Stimulated activated CD8-positive, alpha-beta memory T cell treated with anti-CD3 and anti-CD28 coated beads, Interleukin-2, amount 100 ng/mL, for 48 hours (primary cell): ENCODE data around the gene INHBA.

Experiments used
- DNase-seq, 2 donors: peaks; one replicate each; pipeline ENCODE4 v3.0.0-alpha.2; 2020; ENCODE audit warnings: low read depth in 2 of 2

Gene INHBA

DNA sequence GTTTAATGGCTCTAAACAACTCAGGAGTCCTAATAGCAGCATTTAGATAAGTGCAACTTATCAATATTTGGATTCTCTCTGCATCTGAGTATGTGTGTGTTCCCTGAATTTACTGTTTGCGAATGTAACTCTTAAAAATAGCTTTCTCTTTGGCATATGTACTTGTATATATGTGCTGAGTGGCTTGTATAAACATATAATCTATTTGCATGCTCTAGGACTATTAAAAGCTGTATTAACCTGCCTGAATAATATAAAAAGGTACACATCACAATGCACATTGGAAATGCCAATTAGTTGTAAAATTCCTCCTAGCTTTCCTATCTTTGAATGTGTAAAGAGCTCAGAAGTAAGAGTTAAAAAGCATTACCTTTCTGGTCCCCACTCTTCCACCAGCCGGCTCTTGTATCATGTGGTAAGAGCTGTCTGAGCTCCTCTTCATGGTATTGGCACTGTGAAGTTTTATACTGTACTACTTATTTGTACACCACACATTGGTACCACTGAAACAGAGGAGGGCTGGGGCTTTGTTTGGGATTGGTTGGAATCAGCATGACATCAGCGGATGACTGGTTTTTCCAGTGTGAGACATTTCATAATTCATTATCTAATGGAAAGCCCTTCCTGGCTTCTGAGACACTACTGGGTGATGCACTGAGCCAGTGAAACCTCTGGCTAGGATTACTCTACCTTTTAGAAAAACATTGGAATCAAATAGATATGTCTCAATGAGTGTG lies at the start of gene INHBA:
Gene INHBA (minus strand): TSS at position 456 of the 737 bp plus-strand sequence. CDS start 2,716 bp downstream, outside the sequence.
- no peak for DNase-seq

DNA sequence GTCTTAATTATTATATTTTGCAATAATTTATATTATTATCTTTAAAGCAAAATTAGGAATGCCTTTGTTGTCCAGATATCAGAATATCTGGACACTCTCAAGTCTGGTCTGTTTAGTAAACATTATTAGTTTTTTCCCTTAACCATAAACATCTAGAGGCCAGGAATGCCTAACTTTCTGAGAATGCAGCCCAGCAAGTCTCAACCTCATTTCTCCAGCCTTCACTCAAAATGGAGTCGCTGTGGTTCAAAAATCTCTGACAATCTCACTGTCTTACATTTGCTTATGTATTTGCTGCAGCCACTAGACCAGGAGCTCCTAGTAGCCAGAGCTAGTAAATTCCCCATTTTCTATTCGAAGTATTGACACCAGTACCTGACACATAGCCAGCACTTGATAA lies 49.7 kb upstream of the INHBA start:
- DNase-seq = no peak

DNA sequence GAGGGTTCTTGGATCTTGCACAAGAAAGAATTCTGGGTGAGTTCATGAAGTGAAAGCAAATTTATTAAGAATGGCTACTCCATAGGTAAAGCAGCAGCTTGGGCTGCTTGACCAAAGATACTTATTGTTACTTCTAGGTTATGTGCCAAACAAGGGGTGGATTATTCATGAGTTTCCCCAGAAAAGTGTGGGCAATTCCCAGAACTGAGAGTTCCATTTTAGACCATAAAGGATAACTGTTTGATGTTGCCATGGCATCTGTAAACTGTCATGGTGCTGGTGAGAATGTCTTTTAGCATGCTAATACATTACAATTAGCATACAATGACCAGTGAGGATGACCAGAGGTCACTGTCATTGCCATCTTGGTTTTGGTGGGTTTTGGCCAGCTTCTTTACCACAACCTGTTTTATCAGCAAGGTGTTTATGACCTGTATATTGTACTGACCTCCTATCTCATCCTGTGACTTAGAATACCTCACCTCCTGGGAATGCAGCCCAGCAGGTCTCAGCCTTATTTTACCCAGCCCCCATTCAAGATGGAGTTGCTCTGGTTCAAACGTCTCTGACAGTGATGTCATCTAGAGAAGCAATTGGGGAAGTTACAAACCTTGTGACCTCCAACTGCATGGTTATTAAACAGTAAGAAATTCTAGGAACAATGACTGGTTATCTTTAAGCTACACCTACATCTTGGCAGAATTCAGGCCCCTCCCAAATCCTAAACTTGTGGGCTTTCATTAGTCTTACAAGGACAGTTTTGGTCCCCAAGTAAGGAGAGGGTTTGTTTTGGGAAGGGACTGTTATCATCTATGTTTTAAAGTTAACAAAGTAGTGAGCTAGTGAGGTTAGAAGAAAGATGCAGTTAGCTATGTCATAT lies 48.0 kb upstream of the INHBA start:
- DNase-seq = no peak

DNA sequence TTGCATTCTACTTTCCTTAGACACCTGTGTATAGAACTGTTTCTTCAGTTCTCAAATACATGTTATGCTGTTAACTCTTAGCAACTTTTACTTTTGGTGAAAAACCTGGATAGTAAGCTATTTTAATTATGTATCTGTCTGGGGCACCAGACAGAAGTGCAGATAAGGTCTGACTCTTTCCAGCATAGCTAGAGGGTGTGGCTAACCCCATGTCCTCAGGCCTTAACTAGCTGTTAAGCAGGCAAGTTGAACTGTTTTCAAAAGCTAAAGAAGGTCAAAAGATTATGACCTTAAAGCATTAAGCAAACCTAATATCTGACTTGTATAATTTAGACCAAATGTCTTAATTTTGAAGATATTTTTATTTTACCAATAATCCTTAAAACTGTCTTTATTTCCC lies 45.1 kb upstream of the INHBA start:
- no peak for DNase-seq

DNA sequence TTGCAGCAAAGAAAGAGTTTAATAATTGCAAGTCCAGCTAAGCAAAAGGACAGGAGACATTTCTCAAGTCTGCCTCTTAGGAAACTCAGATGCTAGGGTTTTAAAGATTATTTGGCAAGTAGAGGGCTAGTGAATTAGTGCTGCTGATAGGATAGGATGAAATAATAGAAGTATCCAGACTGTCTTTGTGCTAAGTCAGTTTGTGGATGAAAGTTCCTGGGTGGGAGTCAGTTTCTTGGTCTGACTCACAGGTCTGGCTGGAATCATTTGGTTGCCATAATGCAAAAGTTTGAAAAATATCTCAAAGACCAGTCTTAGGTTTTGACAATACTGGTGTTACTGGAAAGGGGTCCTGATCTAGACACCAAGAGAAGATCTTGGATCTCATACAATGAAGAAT lies 42.6 kb upstream of the INHBA start:
- no peak for DNase-seq

DNA sequence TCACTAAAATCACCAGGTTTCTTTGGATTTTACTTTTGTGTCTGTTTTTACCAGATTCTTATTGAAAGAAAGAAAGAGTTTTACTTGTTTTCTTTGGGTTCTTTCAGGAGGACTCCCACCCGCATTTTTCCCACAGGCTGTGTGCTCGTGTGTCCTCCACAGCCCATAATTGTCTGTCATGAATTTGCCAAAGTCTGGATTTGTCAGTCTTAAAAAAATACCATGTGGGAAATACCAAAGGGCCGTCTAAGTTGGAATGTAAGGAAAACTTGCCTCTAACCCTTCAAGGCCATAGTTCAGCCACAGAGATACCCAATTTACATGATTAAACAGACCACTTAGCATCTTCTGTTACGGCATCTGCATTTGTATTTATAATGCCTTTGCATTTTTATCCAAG lies 41.3 kb upstream of the INHBA start:
- DNase-seq = no peak

DNA sequence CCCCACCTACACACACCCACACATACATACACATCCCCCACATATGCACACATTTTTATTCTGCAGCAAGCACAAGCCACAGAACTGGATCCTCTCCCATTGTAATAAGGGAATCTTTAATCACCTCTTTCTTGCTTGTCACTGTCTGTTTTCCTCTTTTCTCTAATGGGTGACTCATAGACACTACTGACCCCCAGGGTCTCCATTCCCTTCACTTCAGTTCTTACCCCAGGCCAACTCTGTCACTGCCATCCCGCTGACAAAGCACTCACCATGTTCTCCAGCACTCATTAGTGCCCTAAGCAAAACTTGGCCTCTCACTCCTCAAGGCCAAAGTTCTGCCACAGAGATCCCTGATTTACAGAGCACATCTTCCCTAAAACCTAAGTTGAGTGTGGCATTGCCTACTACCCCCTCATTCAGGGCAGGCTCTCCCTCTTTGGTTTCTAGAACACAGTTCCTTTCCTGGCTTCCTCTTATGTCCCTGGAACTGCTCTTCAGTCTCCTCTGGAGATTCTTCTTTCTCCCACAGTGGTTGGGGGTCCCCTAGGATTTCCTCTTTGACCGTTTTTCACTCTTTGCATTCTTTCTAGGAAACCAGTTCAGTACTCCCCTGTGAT lies 39.6 kb upstream of the INHBA start:
- no peak for DNase-seq

DNA sequence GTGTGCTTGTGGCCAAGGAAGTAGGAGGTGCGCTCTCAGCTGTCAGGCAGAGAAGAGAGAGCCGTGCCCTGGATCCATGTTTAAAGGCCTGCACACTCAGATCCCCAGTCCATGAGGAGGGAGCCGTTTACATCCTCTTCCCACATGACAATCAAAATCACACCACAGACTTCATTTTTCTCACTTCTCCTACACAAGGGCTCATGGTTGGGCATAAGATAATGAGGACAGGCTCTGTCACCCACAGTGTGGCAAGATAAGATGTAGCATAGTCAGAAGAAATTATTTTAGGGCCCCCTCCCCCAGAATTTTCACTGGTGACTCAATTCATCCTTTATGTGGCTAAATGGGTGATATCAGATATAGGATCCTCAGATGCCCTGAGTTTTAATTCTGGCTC lies 35.9 kb upstream of the INHBA start:
- DNase-seq = no peak

DNA sequence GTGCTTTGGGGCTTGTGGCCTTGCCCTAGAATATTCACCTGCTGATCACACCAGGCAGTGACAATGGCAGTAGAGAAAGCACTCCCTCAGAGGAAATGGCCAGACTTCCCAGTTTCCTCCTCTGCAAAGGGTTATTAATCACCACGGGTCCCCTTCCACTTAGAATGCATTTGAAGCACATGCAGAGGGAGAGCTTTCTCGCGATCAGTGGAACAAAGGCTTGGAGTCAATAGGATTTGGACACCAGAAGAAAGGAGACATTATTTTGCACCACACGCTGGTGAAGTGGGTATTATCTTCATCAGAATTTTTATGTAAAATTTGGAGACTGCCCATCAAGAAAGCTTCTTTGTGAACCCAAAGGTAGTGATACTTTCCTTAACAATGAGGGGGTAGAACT lies 35.4 kb upstream of the INHBA start:
- no peak for DNase-seq

DNA sequence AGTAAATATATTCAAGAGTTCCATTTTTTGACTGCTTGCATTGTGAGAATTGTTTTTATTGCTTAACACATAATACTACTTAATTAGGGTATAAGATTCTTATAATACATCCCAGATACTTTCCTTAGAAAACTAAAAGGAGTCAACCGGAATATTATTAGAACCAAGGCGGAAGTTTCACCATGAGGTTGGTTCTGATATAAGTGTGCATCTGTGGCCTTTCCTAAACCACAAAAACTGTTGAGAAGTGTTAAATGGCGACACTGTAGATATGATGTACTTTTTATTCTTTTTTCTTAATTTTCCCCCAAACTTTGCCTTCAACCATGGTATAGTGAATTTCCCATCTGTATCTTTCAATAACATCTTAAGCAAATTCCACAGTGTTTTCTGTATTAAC lies 32.3 kb upstream of the INHBA start:
- no peak for DNase-seq

DNA sequence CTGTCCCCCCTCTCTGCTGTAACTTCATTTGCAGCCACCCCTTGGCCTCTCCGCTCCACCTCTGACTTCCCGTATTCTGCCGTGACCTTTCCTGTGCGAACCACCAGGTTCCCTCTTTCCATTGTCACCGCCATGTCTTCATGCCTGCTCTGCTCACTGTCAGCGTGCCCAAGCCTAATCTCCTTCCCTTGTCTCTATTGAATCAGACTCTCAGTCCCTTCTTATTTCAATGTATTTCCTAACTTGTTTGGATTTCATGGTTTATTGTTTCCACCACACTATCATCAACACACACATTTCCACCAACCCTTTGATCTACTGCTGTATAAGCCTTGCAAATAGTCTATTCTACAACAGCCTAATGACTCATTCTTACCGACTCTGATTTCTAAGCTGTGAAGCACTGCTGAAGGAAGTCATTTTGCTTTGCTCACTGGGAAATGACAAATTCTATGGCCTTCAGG lies 30.0 kb upstream of the INHBA start:
- no peak for DNase-seq

DNA sequence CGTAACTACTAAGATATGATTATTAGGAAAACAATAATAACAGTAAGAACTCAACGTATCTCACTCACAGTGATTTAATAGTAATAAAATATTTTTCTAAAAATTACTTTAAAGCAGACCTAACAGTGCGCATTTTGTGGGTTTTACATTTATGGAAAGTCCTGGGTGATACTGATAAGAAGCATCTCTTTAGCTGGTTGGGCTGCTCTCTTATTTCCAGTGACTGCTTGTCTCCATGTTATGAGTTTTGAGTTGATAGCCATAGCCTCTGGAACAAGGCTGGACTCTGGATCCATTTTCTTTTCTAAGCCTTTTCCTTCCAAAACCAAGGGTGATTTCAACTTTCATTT lies 29.5 kb upstream of the INHBA start:
- DNase-seq = no peak

DNA sequence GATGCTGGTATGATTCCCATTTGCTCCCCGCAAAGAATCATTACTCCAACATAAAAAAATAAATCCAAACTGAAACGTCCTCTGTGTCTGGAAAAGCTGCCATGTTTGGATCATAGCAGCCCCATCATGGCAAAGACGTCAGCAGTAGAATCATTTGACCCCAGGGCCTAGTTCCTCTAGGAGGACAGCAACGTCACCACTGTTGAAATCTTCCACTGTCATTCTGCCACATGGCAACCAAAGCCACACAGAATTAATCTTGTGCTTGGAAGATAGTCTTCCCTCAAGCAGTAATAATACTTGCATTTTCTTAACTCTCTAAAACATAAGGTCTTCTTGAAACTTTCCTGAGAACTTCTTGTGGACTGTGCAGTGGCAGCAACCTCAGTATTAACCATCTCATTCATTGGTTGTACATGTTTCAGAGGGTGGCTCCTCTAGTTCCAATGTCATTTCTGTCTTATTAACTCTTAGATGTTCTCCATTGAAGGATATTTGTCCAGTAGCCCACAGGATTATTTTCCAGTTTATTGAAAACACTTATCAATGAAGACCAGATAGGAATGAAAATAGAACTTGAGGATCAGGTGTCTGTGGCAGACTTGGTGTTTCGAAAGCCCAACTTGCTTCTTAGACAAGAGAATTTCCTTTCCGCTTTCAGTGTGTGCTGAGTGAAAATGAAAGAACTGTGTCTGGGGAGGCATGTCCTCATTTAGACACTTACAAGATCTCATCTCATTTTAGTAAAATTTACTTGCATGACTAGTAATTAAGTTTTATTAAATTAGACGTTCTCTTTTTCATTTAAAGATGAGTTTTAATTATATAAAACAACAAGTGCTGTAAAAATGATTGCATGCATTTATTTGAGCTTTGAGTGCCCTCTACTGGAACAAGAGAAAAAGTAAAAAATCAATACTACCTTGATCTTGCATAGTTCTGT lies 28.9 kb upstream of the INHBA start:
- DNase-seq = no peak

DNA sequence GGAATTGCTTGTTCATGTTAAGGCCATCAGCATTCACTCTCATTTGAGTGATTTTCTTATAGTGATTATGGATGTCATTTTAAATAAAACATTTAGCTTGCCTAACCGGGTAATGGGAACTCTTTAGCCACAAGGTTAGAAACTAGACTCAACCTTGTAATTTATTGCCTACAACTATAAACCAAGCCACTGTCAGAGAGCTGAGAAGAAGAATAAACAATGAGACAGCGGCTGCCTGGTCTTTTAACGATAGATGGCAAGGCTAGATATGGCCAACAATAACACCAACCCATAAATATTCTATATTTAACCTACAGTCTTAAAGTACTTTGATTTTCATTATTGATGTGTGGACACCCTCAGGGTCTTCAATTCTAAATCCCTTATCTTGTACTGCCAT lies 27.8 kb upstream of the INHBA start:
- DNase-seq = no peak

DNA sequence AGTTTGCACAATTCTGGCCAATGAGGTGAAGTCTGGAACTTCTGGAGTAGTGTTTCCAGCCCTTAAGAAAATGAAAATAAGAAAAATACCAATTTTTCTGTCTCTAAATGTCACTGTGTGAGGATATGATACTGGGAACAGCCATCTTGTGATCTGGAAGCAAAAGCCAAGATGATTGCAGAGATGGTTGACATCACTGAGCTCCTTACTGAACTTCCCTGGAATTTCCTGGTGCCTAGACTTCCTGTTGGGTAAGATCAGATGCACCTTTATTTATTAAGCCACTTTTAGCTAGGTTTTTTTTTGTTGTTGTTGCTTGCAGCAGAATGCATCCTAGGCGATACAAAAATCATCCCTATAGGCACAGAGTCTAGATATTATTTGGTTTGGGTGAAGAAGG lies 27.3 kb upstream of the INHBA start:
- no peak for DNase-seq

DNA sequence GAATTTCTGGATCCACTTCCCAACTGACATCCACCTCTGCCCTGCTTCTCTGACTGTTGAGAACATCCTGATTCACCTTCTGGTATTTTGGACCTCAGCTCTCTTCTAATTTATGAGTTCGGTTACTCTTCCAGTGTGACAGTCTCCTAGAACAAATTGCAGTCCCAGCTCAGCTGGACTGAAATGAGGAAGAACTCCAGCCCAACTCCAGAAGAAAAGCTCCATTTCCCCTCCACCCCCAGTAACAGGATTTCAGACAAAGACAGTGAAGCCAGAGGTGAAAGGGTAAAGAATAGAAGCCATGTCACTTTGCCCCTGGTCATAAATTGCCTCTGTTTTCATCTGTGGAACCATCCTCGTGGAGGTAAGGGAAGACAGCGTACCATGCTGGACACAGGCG lies 26.2 kb upstream of the INHBA start:
- no peak for DNase-seq

DNA sequence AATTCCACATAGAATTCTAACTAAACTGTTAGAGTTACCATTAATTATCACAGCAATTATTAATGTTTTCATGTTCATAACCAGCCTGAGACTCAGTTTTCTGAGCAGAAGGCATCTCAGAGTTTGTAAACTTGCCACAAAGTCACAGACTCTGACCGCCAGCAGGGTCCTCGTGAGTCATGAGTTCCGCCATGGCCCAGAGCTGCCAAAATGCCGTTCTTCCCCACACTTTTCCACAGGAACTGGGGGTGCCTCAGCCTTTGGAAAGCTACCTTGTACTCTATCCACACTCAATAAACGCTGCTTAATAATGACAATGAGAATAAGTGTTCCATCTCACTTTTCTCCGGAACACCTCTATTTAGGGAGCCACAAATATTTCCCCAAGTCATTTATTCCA lies 22.1 kb upstream of the INHBA start:
- no peak for DNase-seq

DNA sequence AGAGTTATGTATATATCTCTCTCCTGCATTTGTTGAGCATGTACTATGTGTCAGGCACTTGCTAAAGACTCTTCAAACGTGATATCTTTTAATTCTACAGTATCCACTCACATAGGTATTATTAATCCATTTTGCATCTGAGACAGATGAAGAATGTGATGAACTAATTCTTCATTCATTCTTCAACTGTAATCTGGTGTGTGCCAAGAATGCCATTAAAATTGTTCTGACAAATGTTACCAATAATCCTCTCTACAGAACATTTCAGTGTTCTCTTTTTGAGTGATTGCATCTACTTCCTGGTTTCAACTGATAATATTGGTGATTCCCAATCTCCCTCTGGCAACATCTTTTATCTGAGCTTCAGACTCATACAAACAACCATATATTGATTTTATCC lies 18.0 kb upstream of the INHBA start:
- no peak for DNase-seq

DNA sequence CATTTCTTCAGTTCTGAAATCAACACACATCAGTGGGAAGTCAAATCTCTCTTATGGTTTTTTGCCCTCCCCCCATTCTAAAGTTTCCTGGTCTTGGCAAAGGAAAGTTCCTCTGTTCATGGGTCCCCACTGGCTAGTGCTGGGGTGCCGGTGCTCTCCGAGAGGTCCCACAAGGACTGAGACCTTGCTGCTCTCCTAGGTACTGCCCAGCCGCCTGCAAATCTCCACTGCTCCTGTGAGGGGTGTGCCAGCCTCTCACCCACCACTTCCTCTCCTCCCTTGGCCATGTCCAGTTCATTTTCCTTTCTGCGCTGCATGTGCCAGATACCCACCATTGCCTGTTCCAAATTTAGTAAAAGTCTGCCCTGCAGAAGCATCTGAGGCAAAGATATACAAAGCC lies 17.2 kb upstream of the INHBA start:
- DNase-seq = no peak

DNA sequence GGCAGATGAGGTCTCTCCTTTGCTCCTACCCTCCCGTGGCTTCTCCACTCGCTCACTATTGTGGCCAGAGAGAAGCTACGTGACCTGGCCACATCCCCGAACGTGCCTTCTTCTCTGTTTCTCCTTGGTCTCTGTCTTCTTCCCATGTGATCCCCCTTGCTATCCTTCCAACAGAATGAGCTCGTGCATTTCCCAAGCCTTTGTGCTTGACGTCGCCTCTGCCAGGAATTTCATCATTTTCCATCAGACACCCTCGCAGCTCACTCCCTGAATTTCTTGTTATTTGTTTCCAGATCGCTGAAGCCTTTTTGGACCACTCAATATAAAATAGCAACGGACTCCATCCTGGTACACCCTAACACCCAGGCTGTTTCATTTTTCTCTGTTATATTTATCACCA lies 13.8 kb upstream of the INHBA start:
- DNase-seq = no peak

DNA sequence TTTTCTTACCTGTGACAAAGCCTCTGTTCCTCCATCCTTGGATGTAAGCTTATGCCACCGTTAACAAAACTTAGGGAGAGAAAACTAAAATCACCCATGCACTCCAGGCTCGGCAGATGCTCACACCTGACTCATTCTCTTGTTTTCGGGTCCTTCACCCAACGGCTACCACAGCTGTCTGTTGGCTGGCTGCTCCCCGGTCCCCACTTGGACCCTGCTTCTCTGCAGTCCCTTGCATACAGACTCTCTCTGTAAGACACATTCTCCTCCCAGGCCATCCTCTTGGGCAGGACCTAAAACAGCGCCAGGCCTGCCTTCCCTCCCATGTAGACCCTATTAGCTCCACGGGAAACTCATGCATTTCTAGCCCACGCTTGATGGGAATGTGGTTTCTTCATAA lies 12.1 kb upstream of the INHBA start:
- no peak for DNase-seq
